Measurements from ENCODE around the gene CABP4. TPM values are rescaled to one million over a fixed set of nuclear protein-coding genes. Genes with fewer than 3 reads are reported as not detected.
"Not testable (repeated sequence)": the region's sequence is repeated elsewhere in the genome, so short reads cannot be mapped to it uniquely, and the experiment has no call there.

Gene CABP4
- total RNA-seq, 2 donors from 2014 or later, result 8.9 to 10.4 TPM

DNA sequence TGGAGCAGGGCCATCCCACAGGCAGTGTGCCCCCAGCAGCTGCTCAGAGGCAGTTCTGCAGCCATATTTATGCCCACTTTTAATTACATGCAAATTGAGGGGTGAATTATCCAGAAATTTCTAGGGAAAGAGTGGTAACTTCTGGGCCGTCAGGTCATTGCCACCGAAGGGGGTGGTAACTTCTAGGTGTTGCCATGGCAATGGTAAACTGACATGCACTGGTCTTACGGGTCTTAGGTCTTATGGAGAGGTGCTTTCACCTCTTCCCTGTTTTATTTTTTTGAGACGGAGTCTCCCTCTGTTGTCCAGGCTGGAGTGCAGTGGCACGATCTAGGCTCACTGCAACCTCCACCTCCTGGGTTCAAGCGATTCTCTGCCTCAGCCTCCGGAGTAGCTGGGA lies 17.7 kb downstream of the CABP4 start:
- peaks cover 20% of the 10 kb centered on the region for H3K4me1 Mint-ChIP-seq (ENCODE audit: low read depth)
- no peak overlapping the region for H3K4me3 Mint-ChIP-seq
- no peaks in the 10 kb centered on the region for H3K36me3 Mint-ChIP-seq (ENCODE audit: insufficient read depth in 2 of 2)
- ATAC-seq (replicated peaks in 1 of 2) (no peak), DNase-seq (no peak)
- H3K27ac Mint-ChIP-seq, result no peak overlapping the region
- no peaks in the 10 kb centered on the region for H3K9me3 Mint-ChIP-seq
- H3K27me3 Mint-ChIP-seq (ENCODE audit: low read depth), result no peaks in the 10 kb centered on the region

DNA sequence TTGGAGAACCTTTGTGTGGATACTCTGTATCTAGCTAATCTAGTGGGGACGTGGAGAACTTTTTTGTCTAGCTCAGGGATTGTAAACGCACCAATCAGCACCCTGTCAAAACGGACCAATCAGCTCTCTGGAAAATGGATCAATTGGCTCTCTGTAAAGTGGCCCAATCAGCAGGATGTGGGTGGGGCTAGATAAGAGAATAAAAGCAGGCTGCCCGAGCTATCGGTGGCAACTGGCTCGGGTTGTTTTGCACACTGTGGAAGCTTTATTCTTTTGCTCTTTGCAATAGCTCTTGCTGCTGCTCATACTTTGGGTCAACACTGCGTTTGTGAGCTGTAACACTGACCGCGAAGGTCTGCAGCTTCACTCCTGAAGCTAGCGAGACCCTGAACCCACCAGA lies 21.5 kb downstream of the CABP4 start:
- H3K27me3 Mint-ChIP-seq (ENCODE audit: low read depth); H3K27ac Mint-ChIP-seq; DNase-seq; ATAC-seq (replicated peaks in 1 of 2); H3K9me3 Mint-ChIP-seq; H3K4me3 Mint-ChIP-seq; H3K36me3 Mint-ChIP-seq (ENCODE audit: insufficient read depth in 2 of 2); H3K4me1 Mint-ChIP-seq (ENCODE audit: low read depth): not testable (repeated sequence)

DNA sequence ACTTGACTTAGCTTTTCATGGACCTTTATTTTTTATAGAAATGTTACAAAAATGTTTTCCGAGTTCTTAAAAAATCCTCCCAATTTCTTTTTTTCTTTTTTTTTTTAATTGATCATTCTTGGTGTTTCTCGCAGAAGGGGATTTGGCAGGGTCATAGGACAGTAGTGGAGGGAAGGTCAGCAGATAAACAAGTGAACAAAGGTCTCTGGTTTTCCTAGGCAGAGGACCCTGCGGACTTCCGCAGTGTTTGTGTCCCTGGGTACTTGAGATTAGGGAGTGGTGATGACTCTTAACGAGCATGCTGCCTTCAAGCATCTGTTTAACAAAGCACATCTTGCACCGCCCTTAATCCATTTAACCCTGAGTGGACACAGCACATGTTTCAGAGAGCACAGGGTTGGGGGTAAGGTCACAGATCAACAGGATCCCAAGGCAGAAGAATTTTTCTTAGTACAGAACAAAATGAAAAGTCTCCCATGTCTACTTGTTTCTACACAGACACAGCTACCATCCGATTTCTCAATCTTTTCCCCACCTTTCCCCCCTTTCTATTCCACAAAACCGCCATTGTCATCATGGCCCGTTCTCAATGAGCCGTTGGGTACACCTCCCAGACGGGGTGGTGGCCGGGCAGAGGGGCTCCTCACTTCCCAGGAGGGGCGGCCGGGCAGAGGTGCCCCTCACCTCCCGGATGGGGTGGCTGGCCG lies 22.3 kb downstream of the CABP4 start:
- not testable (repeated sequence) for ATAC-seq (replicated peaks in 1 of 2); DNase-seq; H3K4me3 Mint-ChIP-seq

DNA sequence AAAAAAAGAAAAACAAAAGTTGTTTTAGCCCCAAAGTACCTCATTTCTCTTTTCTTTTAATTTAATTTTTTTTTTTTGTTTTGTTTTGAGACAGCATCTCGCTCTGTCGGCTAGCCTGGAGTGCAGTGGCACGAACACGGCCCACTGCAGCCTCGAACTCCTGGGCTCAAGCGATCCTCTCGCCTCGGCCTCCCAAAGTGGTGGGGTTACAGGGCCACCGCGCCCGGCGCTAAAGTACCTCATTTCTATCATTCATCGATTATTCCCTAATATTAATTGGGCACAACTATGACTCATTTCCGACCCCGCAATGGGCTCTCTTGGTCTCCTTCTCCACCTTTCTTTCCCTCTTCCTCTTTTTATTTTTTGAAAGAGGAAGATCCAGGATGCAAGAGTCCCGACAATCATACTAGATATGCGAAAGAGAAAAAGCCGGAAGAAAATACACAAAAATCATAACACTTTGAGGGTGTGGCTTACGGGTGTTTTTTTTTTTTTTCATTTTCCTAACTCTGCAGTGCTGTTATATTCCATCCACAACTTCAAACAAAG lies 27.2 kb downstream of the CABP4 start:
- Mint-ChIP-seq H3K27ac (peak overlapping the region; percentile 98), H3K27me3 (ENCODE audit: low read depth) (no peaks in the 10 kb centered on the region), H3K4me3 (peak overlapping the region; percentile 87 to 96), H3K4me1 (ENCODE audit: low read depth) (peaks cover 51% of the 10 kb centered on the region), H3K36me3 (ENCODE audit: insufficient read depth in 2 of 2) (peaks cover 2 to 7% of the 10 kb centered on the region in 2 donors), H3K9me3 (no peaks in the 10 kb centered on the region)
- DNase-seq (no peak), ATAC-seq (replicated peaks in 1 of 2) (no peak)

More for the DNA sequence above, 22.3 kb downstream of the CABP4 start:
- not testable (repeated sequence) for H3K27ac Mint-ChIP-seq; H3K4me1 Mint-ChIP-seq (ENCODE audit: low read depth); H3K36me3 Mint-ChIP-seq (ENCODE audit: insufficient read depth in 2 of 2); H3K27me3 Mint-ChIP-seq (ENCODE audit: low read depth); H3K9me3 Mint-ChIP-seq

DNA sequence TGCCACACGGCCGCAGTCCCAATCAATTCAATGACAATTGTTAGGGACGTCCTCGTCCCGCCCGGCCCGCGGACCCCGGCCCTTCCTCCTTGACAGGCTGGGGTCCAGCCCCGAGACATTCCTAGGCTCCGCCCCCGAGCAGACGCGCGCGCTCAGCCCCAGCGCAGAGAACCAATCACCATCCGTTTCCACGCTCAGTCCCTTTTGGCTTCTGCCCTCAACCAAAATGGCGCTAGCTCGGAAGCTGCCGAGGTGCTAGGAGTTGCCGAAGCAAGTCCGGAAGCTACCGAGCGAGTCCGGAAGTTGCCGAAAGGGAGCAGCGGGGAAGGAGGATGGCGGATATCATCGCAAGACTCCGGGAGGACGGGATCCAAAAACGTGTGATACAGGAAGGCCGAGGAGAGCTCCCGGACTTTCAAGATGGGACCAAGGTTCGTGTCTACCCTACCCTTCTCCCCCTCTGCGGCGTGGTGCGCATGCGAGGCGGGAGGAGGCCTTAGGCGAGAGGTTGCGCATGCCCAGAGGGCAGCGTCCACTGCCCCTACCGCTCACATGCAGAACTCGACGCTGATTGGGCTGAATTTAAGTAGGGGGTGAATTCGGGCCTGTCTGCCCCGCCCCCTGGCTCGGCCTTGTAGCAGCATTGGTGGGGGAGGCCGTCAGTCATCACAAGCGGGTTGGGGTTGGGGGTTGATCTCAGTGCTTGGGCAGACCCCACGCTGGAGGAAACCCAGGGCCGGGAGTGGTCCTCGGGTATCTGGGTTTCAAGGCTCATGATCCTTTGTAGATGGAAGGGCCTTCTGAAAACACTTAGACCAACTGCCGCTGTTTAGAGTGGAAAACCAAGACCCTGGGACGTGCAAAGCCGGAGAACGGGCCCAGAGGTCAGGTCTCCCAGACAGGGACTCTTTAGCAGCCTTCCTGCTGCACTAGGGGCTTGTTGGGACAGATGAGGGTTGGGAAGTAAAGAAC lies 28.0 kb downstream of the CABP4 start, which contains the start of gene AIP:
Gene AIP (plus strand): TSS at position 200 of the 972 bp plus-strand sequence. CDS start 133 bp downstream, at position 333.
- Mint-ChIP-seq H3K9me3 (peaks cover 1 to 2% of the 10 kb centered on the region in 2 donors), H3K4me1 (ENCODE audit: low read depth) (peaks cover 59% of the 10 kb centered on the region), H3K36me3 (ENCODE audit: insufficient read depth in 2 of 2) (peaks cover 5 to 13% of the 10 kb centered on the region in 2 donors), H3K27me3 (ENCODE audit: low read depth) (no peaks in the 10 kb centered on the region), H3K27ac (peak within 1 kb of the TSS; percentile 98), H3K4me3 (peak within 1 kb of the TSS; percentile 87 to 96)
- DNase-seq (peak; percentile 97 to 99), ATAC-seq (replicated peaks in 1 of 2) (peak; percentile 62 to 64)

DNA sequence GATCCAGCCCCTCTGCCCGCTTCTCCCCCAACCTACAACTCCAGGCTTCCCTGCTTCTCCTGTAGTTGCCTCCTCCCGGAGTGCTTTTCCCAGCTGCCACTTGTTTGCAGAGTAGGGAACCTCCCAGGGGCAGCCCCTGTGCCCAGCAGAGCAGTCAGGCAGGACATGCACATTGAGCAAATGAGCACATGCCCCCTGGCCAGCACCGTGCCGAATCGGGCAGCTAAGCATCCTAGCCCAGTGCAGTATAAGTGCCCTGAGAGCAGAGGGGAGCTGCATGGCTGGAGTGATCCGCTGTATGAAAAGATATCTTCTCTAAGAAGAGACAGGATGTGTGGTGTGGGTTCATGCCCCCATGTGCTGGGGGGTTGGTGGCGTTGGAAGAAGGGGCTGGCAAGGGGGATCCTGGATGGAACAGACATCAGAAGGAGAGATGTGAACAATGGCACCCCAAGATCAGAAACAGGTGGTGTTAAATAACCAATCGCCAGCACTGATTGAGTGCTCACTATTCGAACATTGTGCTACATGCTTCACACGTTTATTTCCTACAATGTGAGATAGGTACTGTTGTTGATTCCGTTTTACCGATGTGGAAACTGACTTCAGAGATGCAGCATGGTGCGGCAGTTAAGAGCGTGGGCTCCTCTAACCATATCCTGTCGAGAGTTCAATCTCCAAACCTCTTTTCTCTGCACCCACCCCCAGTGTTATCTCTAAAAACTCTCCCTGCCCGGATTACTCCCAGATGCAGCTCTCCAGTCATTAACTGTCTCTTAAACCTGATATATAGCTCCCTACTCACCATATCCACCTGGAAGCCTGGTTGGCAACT lies 28.9 kb downstream of the CABP4 start:
- ATAC-seq (replicated peaks in 1 of 2) (peak; percentile 18 to 33), DNase-seq (peak; percentile 61 to 65)
- peak overlapping the region; percentile 98 for H3K27ac Mint-ChIP-seq
- H3K4me1 Mint-ChIP-seq (ENCODE audit: low read depth), result peaks cover 68% of the 10 kb centered on the region
- peak overlapping the region; percentile 87 to 96 for H3K4me3 Mint-ChIP-seq
- H3K36me3 Mint-ChIP-seq (ENCODE audit: insufficient read depth in 2 of 2), result peaks cover 5 to 13% of the 10 kb centered on the region in 2 donors
- H3K27me3 Mint-ChIP-seq (ENCODE audit: low read depth), result no peaks in the 10 kb centered on the region
- peaks cover 1 to 2% of the 10 kb centered on the region in 2 donors for H3K9me3 Mint-ChIP-seq

DNA sequence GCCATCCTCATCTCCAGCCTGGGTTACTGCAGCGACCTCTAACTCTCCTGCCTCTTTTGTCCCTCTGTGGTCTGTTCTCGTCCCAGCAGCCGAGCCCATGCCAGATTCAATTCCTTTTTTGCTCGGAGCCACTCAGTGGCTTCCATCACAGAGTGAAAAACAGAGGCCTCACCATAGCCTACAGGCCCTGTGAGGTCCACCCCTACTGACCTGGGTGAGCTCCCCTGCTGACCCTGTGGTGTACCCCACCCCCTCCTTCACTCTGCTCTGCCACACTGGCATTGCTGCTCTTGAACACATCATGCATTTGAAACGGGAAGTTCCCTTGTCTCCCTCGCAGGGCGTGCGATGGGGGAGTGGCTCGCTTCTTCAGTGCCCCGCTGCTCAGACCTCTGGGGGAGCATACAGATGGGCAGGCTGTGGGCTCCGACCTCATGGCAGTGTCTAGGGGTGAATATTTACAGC lies 29.7 kb downstream of the CABP4 start:
- Mint-ChIP-seq H3K4me1 (ENCODE audit: low read depth) (peaks cover 73% of the 10 kb centered on the region), H3K27me3 (ENCODE audit: low read depth) (no peaks in the 10 kb centered on the region), H3K9me3 (peaks cover 1 to 2% of the 10 kb centered on the region in 2 donors), H3K27ac (peak overlapping the region; percentile 98), H3K36me3 (ENCODE audit: insufficient read depth in 2 of 2) (peaks cover 8 to 18% of the 10 kb centered on the region in 2 donors), H3K4me3 (peak overlapping the region; percentile 87 to 96)
- ATAC-seq (replicated peaks in 1 of 2) (peak; percentile 5 to 12), DNase-seq (peak; percentile 80 to 81)

DNA sequence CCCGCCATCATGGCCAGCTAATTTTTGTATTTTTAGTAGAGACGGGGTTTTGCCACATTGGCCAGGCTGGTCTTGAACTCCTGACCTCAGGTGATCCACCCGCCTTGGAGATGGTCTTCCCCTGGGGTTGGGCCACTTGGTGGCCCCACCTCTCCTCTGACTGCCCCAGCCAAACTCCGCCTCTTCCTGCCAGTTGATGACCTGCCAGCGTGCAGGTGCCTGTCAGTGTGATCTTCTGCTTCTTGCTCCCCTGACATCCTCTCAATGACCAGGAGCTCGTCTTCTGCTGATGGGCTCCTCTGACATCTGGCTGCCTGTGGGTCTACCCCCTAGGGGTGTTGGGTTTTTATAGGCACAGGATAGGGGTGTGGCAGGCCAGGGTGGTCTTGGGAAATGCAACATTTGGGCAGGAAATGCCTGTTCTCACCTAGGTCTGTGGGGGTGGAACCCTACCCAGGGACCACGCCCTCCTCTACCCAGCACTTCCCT lies 30.8 kb downstream of the CABP4 start:
- peaks cover 74% of the 10 kb centered on the region for H3K4me1 Mint-ChIP-seq (ENCODE audit: low read depth)

DNA sequence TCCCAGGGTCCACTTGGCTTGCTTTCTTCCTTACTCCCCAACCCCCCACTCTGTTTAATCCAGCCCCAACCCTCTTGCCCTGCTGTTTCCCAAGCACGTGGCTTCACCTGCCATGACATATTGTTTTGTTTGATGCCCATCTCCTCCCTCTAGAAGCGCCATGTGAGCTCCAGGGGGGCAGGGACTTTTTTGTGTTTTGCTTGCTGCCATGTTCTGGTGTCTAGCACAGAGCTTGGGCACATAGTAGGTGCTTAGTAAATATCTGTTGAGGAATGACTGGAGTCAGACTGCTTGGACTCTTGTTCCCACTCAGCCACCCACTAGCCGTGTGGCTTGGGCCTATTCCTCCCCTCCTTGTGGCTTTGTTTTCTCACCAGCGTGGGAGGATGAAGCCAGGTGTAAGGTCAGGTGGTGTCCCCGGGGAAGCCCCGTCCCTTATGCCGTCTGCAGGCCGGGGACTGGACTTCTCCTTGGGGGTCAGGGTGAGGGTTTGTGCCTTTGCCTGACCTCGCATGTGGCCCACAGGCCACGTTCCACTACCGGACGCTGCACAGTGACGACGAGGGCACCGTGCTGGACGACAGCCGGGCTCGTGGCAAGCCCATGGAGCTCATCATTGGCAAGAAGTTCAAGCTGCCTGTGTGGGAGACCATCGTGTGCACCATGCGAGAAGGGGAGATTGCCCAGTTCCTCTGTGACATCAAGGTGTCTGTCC lies 31.5 kb downstream of the CABP4 start:
- H3K4me1 Mint-ChIP-seq (ENCODE audit: low read depth), result peaks cover 74% of the 10 kb centered on the region
- peak overlapping the region; percentile 79 for H3K27ac Mint-ChIP-seq
- peak overlapping the region; percentile 87 to 96 for H3K4me3 Mint-ChIP-seq
- DNase-seq, result peak; percentile 78 to 82
- H3K36me3 Mint-ChIP-seq (ENCODE audit: insufficient read depth in 2 of 2), result peaks cover 8 to 19% of the 10 kb centered on the region in 2 donors
- peak; percentile 7 to 9 for ATAC-seq (replicated peaks in 1 of 2)
- H3K27me3 Mint-ChIP-seq (ENCODE audit: low read depth), result no peaks in the 10 kb centered on the region
- peaks cover 1 to 2% of the 10 kb centered on the region in 2 donors for H3K9me3 Mint-ChIP-seq

More for the DNA sequence above, 30.8 kb downstream of the CABP4 start:
- Mint-ChIP-seq H3K27ac (peak overlapping the region; percentile 79), H3K36me3 (ENCODE audit: insufficient read depth in 2 of 2) (peaks cover 8 to 19% of the 10 kb centered on the region in 2 donors), H3K4me3 (peak overlapping the region; percentile 87 to 96)
- H3K27me3 Mint-ChIP-seq (ENCODE audit: low read depth); H3K9me3 Mint-ChIP-seq: not testable (repeated sequence)
- peak; percentile 79 to 83 for DNase-seq
- peak; percentile 3 to 17 for ATAC-seq (replicated peaks in 1 of 2)

DNA sequence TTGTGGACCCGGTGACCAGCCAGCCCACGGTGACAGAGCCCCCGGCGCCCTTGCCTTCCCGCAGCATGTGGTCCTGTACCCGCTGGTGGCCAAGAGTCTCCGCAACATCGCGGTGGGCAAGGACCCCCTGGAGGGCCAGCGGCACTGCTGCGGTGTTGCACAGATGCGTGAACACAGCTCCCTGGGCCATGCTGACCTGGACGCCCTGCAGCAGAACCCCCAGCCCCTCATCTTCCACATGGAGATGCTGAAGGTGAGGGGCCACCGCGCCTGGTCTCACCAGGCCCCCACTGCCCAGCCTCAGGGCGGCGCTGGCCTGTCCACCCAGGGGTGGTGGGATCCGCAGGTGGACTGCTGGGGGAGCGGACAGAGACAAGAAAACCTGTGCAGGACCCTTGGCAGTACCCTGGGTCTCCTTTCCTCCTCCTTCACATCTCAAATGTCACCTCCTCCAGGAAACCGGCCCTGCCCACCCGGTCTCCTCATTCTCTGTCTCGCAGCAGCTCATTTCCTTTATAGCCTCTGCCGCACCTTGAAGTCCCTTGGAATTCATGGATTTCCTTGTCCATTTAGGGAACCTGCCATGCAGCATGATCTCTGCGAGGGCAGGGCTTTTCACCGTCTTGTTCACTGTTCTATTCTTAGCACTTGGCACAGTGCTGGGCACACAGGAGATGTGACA lies 34.2 kb downstream of the CABP4 start:
- peaks cover 8 to 19% of the 10 kb centered on the region in 2 donors for H3K36me3 Mint-ChIP-seq (ENCODE audit: insufficient read depth in 2 of 2)
- H3K27ac Mint-ChIP-seq, result peak overlapping the region; percentile 91
- no peaks in the 10 kb centered on the region for H3K27me3 Mint-ChIP-seq (ENCODE audit: low read depth)
- peaks cover 1 to 2% of the 10 kb centered on the region in 2 donors for H3K9me3 Mint-ChIP-seq
- no peak for ATAC-seq (replicated peaks in 1 of 2)
- DNase-seq, result no peak
- peaks cover 52% of the 10 kb centered on the region for H3K4me1 Mint-ChIP-seq (ENCODE audit: low read depth)
- peak overlapping the region; percentile 58 to 63 for H3K4me3 Mint-ChIP-seq

Data from activated T-cell treated with anti-CD3 and anti-CD28 coated beads, Interleukin-2, amount 50 U/mL, for 72 hours (primary cell).